ENCODE results near the gene CBS.

Gene CBS

DNA sequence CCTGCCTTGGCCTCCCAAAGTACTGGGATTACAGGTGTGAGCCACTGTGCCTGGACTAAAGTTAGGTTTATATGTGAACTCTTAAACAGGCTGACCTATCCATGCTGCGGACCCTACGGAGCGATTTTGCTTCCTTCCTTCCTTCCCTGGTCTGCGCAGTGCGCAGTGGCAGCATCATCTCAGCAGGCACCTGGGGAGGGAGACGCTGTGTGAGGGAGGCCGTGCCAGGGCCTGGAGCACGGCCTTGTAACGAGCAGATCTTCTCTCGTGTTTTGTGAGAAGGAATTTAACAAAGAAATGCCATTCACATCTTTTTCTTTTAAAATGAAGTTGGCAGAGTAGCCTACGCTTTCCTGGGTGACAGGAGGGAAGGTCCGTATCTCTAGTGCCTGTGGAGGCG lies 55.5 kb downstream of the CBS start:
- TF ChIP-seq, protein P1, sequence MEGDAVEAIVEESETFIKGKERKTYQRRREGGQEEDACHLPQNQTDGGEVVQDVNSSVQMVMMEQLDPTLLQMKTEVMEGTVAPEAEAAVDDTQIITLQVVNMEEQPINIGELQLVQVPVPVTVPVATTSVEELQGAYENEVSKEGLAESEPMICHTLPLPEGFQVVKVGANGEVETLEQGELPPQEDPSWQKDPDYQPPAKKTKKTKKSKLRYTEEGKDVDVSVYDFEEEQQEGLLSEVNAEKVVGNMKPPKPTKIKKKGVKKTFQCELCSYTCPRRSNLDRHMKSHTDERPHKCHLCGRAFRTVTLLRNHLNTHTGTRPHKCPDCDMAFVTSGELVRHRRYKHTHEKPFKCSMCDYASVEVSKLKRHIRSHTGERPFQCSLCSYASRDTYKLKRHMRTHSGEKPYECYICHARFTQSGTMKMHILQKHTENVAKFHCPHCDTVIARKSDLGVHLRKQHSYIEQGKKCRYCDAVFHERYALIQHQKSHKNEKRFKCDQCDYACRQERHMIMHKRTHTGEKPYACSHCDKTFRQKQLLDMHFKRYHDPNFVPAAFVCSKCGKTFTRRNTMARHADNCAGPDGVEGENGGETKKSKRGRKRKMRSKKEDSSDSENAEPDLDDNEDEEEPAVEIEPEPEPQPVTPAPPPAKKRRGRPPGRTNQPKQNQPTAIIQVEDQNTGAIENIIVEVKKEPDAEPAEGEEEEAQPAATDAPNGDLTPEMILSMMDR (IDR thresholded peaks at IDR 0.05) = no peak

DNA sequence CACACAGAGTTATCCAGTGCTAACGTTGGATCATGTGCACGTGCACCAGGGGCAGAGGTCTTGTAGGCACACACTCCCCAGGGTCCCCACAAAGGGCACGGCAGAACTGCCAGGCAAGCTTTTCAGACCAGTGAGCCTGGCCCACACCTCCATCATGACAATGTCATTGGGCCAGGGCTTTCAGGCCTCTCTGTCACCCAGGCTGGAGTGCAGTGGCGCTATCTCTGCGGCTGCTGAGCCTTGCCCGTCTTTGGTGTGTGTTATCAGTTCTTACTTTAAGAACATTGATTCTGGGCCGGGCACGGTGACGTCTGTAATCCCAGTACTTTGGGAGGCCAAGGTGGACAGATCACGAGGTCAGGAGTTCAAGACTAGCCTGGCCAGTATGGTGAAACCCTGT lies 57.1 kb downstream of the CBS start:
- TF ChIP-seq, protein P1 (IDR thresholded peaks at IDR 0.05) = no peak

DNA sequence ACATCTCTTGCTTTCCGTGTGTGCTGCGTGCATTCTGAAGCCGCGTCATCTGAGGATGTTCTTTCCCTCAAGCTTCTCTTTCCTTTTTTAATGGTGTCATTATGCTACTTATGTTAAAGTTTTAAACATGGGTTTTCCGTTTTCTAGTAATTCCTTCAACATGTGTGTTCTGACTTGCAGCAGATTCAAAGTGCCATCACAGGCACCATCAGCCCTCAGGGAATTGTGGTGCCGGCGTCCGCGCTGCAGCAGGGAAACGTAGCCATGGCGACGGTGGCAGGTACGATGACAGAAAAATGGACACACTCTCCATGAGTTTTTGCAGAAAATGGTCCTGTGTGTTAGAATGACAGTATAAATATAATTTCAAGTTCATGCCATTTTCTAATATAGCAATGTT lies 58.9 kb downstream of the CBS start:
- TF ChIP-seq, protein P1 (IDR thresholded peaks at IDR 0.05) = no peak

DNA sequence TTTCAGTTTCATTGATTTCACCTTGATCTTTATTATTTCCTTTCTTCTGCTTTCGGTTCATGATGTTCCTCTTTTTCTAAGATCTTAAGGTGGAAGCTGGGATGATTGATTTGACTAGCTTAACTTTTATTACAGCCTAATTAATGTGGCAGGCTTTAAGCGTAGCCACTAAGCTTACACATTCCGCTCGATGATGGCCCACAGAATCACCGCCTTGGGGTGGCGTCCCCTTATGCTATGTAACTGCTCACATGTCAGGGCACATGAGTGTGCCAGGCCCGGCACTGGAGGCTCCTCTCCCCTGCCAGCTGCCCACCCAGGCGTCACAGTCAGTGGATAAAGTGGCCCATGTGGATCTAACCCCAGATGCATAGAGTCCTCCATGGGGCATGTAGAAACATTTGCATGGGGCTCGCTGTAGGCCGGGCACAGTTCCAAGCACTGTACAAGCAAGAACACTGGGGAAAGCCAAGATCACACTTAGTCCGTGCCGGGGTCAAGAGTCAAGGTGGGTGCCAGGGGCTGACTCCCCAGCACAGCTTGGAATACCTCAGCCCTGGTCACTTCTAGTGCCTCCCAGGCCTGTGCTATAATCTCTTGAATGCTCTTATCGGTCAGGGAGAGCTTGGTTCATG lies 59.6 kb downstream of the CBS start:
- TF ChIP-seq, protein P1 (IDR thresholded peaks at IDR 0.05) = no peak

DNA sequence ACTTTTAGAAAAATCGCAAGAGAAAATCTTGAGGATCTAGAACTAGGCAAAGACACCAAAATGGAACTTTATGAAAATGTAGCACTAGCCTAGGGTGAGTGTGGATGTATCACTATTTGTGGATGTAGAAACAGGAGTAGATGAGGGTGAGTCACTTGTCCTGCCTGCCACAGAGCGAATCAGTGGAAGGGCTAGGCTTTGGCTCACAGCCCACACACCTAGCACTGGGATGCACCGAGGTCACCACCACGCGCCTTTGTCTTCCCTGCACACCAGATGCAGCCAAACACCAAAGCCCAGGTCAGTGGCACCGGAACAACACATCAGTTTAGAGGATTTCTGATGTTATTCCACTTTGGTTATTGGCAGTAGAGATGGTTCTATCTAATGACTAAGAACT lies 63.0 kb downstream of the CBS start:
- TF ChIP-seq, protein P1 (IDR thresholded peaks at IDR 0.05) = no peak

DNA sequence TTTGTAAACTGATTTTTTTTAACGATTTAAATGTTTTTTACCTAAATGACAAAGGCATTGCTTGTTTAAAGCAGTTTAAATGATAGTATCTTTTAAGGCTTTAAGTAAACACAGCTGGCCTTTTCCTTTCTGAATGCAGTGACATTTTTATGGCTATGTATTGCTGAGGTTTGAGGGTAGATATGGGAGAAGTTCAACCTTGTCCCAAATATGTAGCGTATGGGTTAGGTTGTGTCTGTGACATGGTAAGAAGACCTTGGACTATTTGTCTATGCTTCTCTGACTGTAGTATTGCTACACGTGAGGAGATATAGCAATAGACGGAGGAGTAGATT lies 68.8 kb downstream of the CBS start:
- TF ChIP-seq, protein P1 (IDR thresholded peaks at IDR 0.05) = no peak

DNA sequence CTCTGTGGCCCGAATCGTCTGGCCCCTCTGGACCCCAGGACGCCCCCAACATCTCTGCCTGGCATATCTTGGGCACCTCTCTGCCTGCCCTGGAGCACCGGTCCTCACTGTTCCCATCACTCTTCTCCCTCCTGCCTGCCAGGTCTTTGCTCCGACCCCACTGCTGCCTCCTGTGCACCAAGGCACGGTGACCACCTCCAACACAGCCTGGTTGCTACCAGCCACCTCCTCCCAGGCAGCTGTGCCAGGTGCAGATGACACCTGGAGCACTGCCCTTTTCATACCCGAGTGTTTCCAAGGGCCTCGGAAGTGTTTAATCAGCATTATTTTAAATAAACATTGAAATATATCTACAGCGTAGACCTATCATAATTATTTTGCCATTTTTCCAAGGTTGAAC lies 70.0 kb downstream of the CBS start:
- TF ChIP-seq, protein P1 (IDR thresholded peaks at IDR 0.05) = no peak

DNA sequence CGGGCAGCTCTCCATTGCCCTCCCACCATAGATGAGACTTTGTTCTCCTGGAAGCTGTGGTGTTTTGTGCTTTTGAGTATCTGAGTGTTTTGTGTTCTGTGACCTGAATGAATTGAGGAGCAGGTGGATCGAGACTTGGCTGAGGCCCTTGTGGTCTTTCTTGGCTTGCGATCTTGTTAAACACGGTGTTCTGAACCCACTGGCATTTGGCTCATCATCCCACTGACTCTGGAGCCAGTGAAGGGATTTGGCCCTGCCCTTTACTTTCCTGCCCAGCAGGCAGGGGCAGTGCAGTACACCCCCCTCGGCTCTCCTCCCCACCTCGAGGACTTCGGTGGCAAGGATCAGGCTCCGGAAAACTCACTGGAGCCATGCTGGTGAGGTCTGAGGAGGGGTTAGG lies 70.7 kb downstream of the CBS start:
- TF ChIP-seq, protein P1 (IDR thresholded peaks at IDR 0.05) = no peak

Data from LNCAP (cell line).